Gastrocnemius medialis (tissue), 4 donors: Measurements from ENCODE around the gene DCAF11.

Experiments used
- CTCF ChIP-seq, 5 experiments: fragments of 450-650 bp in 3 of 5; fragments of 200-600 bp in 2 of 5; sonication (generic) in 2 of 5; IDR thresholded peaks in 4 of 5; conservative IDR thresholded peaks in 1 of 5; 1 replicate in 4 of 5; 2 replicates in 1 of 5; pipeline ENCODE4 v1.5.1; 2016 to 2019; ENCODE audit warnings: antibody characterized with exemption in 5 of 5, mild to moderate bottlenecking in 3 of 5, moderate library complexity in 3 of 5
- POLR2A ChIP-seq, 2 donors: fragments of 450-650 bp; IDR thresholded peaks; one replicate each; pipeline ENCODE4 v1.6.1; 2017; ENCODE audit warnings: antibody characterized with exemption in 2 of 2, mild to moderate bottlenecking in 2 of 2, moderate library complexity in 2 of 2

DNA sequence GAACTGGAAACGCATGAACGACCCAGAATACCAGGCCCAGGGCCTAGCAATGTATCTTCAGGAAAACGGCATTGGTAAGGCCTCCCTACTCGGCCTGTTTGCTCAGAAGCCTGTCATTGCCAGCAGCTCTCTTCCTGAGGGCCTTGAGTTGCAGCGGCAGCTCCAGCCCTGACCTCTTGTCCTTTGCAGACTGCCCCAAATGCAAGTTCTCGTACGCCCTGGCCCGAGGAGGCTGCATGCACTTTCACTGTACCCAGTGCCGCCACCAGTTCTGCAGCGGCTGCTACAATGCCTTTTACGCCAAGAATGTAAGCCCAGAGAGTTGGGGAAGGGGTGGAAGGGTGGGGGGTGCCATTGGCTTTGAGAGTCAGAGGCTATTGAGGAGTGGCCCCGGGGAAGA lies 42.8 kb downstream of the DCAF11 start:
- no peak for TF ChIP-seq CTCF (IDR thresholded peaks at IDR 0.05 in 4 of 5, conservative IDR thresholded peaks at IDR 0.05 in 1 of 5)
- no peak for TF ChIP-seq POLR2A (IDR thresholded peaks at IDR 0.05)
